NOMO-1 treated with DMSO at 0.1 percent for 48 hours (cell line): ENCODE data around the gene TPM4.
"Not testable (repeated sequence)": the region's sequence is repeated elsewhere in the genome, so short reads cannot be mapped to it uniquely, and the experiment has no call there.

Source experiments
- DNase-seq: peaks from one replicate; lab custom pipeline; 2025; ENCODE audit not compliant: unreplicated experiment; lab: John Stamatoyannopoulos, UW

The TPM4 gene

GRCh38 chr19:16076154-16076957, at the start of gene TPM4:
TSS of gene TPM4 (plus strand) at chr19:16076495. CDS start at chr19:16076566, 71 bp downstream.
- DNase-seq: peak; percentile 86

- no peak for DNase-seq
Measured at GRCh38 chr19:16026756-16027155, 49.5 kb upstream of the TPM4 start.

GRCh38 chr19:16027528-16027927, 48.8 kb upstream of the TPM4 start:
- DNase-seq: peak; percentile 15

- DNase-seq: not testable (repeated sequence)
Measured at GRCh38 chr19:16030155-16030554, 46.1 kb upstream of the TPM4 start.

- DNase-seq: no peak
Measured at GRCh38 chr19:16030964-16031871, 45.1 kb upstream of the TPM4 start.

GRCh38 chr19:16031872-16032200, 44.5 kb upstream of the TPM4 start:
- DNase-seq: no peak

- DNase-seq: no peak
Measured at GRCh38 chr19:16032509-16033135, 43.7 kb upstream of the TPM4 start.

GRCh38 chr19:16033136-16033530, 43.2 kb upstream of the TPM4 start:
- no peak for DNase-seq

GRCh38 chr19:16033721-16034120, 42.6 kb upstream of the TPM4 start:
- no peak for DNase-seq

- DNase-seq: no peak
Measured at GRCh38 chr19:16034180-16034579, 42.1 kb upstream of the TPM4 start.

GRCh38 chr19:16034958-16035560, 41.2 kb upstream of the TPM4 start:
- no peak for DNase-seq

- DNase-seq: no peak
Measured at GRCh38 chr19:16035601-16036297, 40.5 kb upstream of the TPM4 start.

GRCh38 chr19:16036397-16036925, 39.8 kb upstream of the TPM4 start:
- no peak for DNase-seq

- no peak for DNase-seq
Measured at GRCh38 chr19:16036941-16037340, 39.4 kb upstream of the TPM4 start.

- no peak for DNase-seq
Measured at GRCh38 chr19:16037424-16038195, 38.7 kb upstream of the TPM4 start.

- DNase-seq: no peak
Measured at GRCh38 chr19:16038196-16038695, 38.0 kb upstream of the TPM4 start.

GRCh38 chr19:16039081-16039480, 37.2 kb upstream of the TPM4 start:
- DNase-seq: no peak

GRCh38 chr19:16039545-16039944, 36.8 kb upstream of the TPM4 start:
- no peak for DNase-seq

GRCh38 chr19:16040642-16041041, 35.7 kb upstream of the TPM4 start:
- DNase-seq: no peak
